NCI-H1105 (cell line): ENCODE data around the gene OR13A1.
"Not testable (repeated sequence)": the region's sequence is repeated elsewhere in the genome, so short reads cannot be mapped to it uniquely, and the experiment has no call there.

Source experiments
- DNase-seq: peaks from one replicate; lab custom pipeline; 2025; lab: John Stamatoyannopoulos, UW

The OR13A1 gene

GRCh38 chr10:45280113-45280760 lies 35.2 kb downstream of the OR13A1 start:
- no peak for DNase-seq

DNA sequence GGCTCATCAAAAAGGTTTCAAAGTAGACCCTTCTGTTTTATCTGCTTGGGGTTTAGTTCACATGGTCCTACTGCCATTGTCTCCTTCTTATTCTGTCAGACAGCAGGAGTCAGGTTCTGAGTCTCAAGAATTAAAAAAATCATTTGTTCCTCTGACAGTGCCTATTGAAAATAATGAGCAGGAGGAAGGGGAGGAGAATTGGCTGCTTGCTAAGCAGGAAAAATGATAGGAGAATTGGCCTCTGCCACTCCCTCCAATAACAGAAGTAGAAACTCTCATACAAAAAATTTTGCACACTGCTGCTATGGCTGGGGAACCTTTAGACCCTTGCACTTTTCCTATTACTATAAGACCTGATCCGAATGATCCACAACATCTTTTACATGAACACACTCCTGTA lies 35.7 kb downstream of the OR13A1 start:
- no peak for DNase-seq

DNA sequence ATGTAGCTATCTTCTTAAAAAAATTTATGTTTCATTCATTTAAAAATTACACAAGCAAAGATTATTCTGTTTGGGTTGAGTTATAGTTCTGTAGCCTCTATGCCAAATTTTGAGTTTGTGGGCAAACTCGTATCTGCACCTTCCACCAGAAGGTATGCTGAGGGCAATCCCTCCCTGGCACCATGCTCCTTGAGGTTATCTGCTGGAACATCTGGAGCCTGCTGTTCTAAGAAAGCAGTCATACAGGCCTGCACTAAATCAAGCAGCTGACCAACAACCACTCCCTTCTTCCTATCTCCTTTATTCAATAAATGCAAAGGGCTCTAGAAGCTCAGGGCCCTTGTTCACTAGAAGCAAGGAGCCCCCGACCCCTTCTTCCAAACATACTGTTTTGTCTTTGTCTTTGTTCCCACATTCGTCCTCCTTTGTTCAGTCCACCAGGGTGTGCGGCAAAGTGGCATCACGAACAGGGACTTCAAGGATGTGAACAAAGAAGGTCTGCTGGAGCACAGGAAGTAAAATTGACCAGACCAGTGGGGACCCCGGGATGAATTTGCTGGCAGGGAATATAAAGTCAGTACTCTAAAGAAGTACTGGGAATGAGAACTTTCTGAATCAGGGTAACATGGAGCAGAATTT lies 36.4 kb downstream of the OR13A1 start:
- DNase-seq = no peak

DNA sequence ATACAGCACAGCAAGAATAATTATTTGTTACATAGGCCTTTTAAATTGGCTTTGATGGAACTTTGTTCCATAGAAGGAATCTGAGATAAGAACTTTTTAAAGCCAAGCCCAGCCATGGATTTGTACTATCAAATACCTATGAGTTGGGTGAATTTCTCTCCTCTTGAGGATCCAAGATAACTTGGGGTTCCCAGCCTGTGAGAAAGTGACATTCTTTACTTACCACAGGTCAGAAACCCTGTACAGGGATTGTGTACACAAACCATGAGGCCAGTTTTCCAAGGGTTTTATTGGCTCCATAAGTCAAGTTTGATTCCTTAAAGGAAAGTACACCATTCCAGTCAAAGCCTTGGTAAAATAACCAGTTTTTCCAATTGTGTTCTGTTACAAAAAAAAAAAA lies 39.3 kb downstream of the OR13A1 start:
- not testable (repeated sequence) for DNase-seq

- no peak for DNase-seq
Measured at GRCh38 chr10:45274364-45274763, 41.0 kb downstream of the OR13A1 start.

GRCh38 chr10:45267777-45268176 lies 47.6 kb downstream of the OR13A1 start:
- not testable (repeated sequence) for DNase-seq

DNA sequence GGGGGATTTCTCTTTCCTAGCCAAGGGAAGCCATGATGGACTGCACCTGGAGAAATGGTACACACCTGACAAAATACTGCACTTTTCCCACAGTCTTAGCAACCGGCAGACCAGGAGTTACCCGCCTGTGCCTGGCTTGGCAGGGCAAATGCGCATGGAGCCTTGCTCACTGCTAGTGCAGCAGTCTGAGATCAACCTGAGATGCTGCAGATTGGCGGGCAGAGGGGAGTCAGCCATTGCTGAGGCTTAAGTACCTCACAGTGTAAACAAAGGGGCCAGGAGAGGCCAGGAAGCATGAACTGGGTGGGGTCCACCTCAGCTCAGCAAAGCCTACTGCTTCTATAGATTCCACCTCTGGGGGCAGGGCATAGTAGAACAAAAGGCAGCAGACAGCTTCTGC lies 49.4 kb downstream of the OR13A1 start:
- no peak for DNase-seq

DNA sequence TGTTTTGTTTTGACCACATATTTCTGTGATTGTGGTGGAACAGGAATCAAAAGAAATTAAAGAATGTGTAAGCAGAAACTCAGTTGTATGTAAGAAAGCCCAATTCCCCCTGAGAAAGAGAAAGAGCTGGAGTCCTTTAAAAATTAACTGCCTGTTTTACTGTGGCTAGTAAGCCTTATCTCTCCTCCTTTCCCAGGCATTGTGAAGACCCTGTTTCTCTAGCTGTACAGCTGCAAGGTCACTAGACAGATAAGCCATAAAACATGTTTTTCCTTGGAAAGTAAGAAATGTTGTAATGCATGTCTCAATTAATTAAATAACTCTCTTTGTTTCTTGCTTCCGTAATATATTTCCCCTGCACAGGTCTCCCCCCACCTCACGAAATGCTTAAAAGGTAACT lies 53.5 kb downstream of the OR13A1 start:
- no peak for DNase-seq

GRCh38 chr10:45261243-45261775 lies 54.1 kb downstream of the OR13A1 start:
- DNase-seq = no peak

DNA sequence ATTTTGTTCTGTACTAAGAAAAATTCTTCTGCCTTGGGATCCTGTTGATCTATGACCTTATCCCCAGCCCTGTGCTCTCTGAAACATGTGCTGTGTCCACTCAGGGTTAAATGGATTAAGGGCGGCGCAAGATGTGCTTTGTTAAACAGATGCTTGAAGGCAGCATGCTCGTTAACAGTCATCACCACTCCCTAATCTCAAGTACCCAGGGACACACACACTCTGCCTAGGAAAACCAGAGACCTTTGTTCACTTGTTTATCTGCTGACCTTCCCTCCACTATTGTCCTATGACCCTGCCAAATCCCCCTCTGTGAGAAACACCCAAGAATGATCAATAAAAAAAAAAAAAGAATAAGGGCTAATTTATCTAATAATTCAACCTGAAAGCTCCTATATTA lies 54.8 kb downstream of the OR13A1 start:
- DNase-seq = not testable (repeated sequence)

DNA sequence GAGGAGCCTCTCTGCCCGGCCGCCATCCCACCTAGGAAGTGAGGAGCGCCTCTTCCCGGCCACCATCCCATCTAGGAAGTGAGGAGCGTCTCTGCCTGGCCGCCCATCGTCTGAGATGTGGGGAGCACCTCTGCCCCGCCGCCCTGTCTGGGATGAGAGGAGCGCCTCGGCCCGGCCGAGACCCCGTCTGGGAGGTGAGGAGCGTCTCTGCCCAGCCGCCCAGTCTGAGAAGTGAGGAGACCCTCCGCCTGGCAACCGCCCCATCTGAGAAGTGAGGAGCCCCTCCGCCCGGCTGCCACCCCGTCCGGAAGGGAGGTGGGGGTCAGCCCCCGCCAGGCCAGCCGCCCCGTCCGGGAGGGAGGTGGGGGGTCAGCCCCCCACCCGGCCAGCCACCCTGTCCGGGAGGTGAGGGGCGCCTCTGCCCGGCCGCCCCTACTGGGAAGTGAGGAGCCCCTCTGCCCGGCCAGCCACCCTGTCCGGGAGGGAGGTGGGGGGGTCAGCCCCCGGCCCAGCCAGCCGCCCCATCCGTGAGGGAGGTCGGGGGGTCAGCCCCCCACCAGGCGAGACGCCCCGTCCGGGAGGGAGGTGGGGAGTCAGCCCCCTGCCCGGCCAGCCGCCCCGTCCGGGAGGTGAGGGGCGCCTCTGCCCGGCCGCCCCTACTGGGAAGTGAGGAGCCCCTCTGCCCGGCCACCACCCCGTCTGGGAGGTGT lies 55.5 kb downstream of the OR13A1 start:
- not testable (repeated sequence) for DNase-seq

GRCh38 chr10:45257600-45257999 lies 57.8 kb downstream of the OR13A1 start:
- DNase-seq = no peak

GRCh38 chr10:45256246-45256645 lies 59.2 kb downstream of the OR13A1 start:
- DNase-seq = no peak

- DNase-seq = no peak
Measured at GRCh38 chr10:45255706-45256105, 59.7 kb downstream of the OR13A1 start.

GRCh38 chr10:45254892-45255291 lies 60.5 kb downstream of the OR13A1 start:
- DNase-seq = no peak

- no peak for DNase-seq
Measured at GRCh38 chr10:45253183-45253914, 62.1 kb downstream of the OR13A1 start.
